GM15510 (cell line): ENCODE data around the gene SHISA4.

ENCODE experiments used
- POLR2A ChIP-seq: IDR thresholded peaks from 3 replicates; pipeline ENCODE4 v1.6.1; 2011; ENCODE audit warnings: borderline replicate concordance; ENCODE audit not compliant: insufficient read length; ENCODE audit errors: extremely low read depth

SHISA4 gene

DNA sequence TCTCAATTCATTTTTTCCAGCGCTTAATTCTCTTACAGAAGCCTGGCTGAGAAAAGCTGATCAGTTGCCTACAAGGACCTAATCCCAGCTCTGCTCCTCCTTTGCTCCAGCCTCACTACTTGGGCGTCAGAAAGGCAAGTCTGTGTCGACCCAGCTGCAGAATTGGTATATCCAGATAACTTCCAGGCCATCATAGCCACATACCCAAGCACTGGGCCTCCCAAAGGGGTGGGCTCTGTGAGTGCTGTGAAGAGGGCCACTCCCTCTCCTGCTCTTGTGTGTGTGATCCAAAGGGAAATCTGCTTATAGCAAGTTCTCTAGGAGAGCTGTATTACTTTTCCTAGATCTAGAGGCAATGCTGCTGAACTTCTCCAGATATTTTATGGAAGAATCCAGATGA is 39.6 kb downstream of the SHISA4 start:
- TF ChIP-seq POLR2A: no peak

DNA sequence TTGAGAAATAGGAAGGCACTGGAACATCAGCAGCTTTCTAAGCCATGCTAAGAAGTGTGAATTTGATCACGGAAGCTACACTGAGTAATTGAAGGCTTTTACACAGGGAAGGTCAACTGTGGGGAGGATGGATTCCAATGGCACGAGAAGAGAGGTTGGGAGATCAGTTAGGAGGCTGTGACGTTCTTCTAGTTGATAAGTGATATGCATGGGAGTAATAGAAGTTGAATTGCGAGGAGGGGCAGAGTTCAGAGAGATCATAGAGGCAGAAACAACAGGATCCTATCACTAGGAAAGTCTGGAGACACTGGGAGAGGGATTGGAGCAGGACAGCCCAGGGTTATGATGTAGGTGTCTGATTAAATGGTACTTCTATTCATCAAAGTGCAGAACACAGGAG is 41.4 kb downstream of the SHISA4 start:
- no peak for TF ChIP-seq POLR2A

DNA sequence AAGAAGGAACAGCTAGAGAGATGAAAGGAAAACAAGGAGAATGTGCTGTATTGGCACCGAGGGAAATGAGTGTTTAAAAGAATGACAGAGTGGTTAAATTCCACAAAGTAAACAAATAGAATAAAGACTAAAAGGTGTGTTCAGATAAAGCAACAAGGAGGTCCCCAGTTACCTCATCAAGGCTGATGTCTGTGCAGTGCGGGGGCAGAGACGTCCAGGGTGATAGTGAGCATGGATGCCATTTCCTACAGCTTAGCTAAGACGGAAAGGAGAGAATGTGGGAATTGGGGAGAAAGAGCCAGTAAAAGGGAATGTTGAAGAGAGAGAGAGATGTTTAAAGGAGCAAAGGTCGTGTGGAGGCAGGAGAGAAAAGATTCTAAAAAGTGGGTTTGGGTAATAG is 42.1 kb downstream of the SHISA4 start:
- no peak for TF ChIP-seq POLR2A

DNA sequence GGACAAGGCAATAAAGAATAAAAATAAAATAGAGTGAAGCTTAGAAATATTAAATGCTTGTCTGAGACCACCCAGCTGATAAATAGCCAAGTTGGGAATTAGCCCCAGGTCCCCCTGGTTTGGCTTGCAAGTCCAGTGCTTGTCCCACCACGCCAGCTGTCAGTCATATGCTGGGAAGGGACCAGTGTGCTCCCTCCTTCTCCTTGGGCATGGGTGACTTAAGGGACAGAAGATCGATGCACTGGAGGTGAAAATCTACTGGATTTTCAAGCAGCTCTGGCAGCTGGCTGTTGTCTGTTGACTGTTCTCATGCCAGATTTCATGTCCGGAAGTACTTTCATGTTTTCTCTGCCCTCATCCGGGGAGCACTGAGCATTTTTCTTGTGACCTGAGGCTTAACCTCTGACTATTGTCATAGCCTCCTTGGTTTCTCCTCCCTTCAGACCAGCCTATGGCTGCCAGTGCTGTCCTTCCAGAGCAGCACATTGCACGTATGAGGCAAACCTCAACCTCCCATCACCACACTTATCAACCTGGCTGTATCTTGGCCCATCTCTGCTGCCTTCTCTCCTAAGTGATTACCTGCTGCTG is 45.2 kb downstream of the SHISA4 start:
- no peak for TF ChIP-seq POLR2A

DNA sequence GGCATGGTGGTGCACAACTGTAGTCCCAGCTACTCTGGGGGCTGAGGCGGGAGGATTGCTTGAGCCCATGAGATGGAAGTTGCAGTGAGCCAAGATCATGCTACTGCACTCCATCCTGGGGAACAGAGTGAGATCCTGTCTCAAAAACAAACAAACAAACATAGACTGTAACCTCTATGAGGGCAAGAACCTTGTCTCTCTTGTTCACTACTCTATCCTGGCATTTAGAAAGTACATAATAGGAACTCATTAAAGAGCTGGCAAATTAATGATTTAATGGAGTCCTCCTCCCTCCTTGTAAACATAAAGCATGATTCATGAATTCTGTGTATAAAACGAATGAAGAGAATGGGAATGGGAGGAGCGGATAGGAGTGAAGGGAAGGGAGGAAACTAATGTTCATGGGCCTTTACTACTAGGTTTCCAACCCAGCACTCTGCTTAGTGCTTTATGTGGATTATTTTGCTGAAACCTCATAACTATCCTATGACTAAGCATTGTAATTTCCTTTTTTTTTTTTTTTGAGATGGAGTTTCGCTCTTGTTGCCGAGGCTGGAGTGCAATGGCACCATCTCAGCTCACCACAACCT is 49.0 kb downstream of the SHISA4 start:
- TF ChIP-seq POLR2A: no peak

DNA sequence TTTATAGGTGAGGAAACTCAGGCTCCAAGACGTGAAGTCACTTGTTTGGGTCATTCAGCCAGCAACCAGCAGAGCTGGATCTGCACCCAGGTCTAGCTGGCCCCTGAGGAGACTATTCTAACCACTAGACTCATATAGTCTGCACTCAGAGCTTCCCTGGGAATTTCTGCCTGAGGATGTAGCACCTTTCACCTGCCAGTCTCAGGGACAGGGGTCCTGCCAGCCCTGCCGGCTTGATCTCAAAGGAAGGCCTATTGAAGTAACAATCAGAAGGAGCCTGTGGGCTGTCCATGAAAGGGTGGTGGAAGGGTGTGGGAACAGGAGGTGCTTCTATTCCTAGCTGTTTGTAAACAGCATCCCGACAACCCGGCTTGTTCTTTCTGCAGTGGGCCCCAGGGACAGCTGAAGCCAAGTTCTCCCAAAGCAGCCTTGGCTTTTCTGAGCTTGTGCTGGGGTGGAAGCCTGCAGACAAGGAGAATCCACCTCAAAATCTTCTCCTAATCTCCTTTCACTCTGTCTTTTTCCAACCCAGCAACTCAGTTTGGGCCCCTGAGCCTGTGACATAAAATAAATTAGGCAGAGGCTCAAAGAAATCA is 49.8 kb downstream of the SHISA4 start:
- TF ChIP-seq POLR2A: no peak

DNA sequence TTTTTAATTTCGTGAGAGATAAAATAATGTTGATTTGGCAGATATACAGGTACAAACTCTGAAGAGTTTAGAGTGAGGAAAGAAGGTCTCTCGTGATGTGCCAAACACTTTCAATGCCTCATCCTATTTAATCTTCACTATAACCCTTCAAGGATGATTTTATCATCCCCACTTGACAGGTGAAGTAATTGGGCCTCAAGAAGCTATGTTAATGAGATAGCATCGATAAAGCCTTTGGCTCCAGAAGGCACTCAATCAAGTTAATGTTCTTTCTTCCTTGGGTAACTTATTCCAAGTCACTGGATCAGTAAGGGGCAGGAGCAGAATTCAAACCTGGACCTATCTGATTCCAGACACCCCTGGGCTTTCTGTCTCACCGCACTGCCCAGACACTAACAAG is 50.5 kb downstream of the SHISA4 start:
- no peak for TF ChIP-seq POLR2A

DNA sequence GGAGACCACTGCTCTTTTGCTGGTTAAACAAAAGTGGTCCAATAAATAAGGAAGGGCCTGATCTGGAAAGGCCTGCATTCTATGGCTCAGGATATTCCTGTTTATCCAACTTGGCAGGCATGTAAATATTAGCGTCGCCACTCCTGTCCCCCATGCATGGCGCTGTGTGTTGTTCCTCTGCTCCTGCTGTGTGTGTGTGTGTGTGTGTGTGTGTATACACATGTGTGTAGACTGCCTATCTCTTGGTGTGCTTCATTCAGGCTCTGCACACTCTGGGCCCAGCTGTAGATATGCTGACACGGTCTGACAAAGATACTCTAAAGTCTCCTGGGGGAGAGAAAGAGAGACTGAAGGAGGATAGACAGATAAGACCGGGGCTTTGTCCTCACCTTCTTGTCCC is 50.9 kb downstream of the SHISA4 start:
- TF ChIP-seq POLR2A: no peak

DNA sequence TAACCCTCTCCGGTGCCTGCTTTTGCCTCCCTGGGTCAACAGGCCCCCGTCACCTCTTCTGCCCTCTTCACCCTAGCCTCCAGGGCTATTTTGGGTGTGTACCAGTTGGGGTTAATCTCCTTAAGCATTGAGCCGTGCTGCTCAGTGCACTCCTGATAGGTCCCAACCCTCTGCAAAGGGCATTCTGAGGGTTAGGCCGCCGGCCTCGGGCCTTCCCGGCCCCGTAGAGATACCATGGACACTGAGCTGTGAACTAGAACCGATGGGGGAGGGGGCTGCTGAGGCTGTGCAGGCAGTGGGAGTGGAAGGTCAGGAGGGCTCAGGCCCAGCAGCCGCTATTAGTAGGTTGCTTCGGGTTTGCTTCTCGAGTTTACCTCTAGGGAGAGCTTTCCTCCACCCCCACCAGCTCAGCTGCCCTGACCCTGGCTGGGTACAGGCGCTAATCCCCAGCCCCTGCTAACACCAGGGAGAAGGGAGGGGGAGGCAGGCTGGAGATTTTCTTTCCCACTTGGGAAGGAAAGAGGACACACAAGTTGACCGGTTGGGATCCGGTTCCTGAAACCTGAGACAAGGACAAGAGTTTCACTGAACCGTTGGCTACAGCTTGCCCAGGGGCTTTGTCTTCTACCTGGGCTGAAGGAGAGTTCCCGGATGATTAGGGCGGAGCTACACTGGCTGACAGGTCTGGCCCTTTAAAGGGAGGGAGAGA is 52.9 kb downstream of the SHISA4 start:
- no peak for TF ChIP-seq POLR2A

DNA sequence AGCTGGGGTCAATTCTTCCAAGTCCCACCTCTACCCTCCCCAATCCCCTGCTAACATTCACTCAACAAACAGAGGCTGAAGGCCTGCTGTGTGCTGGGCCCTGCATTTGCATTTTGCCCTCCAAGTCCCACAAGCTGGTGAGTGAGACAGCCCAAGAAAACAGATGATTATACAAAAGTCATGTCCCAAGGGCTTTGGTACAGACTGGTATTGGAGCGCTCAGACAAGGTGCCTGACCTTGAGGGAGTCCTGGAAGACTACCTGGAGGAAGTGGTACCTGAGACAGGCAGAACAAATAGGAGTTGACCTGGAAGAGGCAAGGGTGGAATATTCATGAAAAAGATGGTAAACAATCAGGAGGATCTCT is 53.4 kb downstream of the SHISA4 start:
- TF ChIP-seq POLR2A: no peak
